ENCODE data around the gene ZNF432. TPM values are rescaled to one million over a fixed set of nuclear protein-coding genes. Genes with fewer than 3 reads are reported as not detected.
"Not testable (repeated sequence)": the region's sequence is repeated elsewhere in the genome, so short reads cannot be mapped to it uniquely, and the experiment has no call there.

The ZNF432 gene
- 10 to 100 TPM in 2 of 4 donors, 1 to 10 TPM in 2; 8.2 to 20.7 (median 11.2) TPM for total RNA-seq

DNA sequence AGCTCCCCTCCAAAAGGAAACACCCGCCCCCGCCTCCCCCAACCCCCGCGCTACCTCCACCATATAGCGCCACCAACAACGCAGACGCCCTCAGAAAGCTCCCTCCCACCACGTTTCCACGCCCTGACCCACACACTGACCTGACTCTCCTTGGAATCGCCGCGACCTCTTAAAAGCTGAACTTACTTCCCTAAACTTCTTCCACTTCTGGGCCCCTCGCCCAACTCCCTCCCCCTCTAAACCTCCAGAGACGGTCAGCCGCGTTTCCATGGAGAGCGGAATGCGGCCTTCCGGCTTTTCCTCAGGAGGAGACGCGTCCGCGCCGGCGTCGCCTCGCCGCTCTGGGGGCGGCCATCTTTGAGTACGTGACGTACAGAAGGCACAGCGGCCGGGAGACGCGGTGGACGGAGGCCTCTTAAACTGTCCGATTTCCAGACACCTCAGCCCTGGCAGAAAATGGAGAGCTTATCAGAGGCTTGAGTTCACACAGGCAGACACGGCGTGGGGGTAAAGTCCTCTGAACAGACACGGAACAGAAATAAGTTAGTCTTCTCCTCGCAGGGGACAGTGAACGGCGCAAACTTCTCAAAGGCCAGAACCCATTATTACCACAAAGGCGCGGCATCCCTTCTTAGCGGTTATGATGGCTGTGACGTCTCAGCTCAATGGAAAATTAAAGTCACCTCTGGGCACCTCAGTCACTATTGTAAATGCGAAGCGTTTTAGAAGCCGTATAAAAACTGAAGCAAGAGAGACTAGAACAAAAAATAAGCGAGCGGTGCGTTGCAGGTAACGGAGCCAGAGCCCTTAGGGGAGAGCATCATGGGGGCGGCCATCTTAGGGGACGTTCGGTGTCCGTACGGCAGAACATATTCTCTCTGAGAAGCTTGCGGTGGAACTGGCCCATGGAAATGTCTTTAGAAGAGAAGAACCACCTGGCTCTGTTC lies at the start of gene ZNF432:
Gene ZNF432 (minus strand): TSS at position 284 of the 947 bp plus-strand sequence. CDS start 1,970 bp downstream, outside the sequence.
- intact Hi-C loops (cut with DNase I; ENCODE audit: low total_unique reads): no loop called here
- TF ChIP-seq, protein P1, sequence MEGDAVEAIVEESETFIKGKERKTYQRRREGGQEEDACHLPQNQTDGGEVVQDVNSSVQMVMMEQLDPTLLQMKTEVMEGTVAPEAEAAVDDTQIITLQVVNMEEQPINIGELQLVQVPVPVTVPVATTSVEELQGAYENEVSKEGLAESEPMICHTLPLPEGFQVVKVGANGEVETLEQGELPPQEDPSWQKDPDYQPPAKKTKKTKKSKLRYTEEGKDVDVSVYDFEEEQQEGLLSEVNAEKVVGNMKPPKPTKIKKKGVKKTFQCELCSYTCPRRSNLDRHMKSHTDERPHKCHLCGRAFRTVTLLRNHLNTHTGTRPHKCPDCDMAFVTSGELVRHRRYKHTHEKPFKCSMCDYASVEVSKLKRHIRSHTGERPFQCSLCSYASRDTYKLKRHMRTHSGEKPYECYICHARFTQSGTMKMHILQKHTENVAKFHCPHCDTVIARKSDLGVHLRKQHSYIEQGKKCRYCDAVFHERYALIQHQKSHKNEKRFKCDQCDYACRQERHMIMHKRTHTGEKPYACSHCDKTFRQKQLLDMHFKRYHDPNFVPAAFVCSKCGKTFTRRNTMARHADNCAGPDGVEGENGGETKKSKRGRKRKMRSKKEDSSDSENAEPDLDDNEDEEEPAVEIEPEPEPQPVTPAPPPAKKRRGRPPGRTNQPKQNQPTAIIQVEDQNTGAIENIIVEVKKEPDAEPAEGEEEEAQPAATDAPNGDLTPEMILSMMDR (IDR thresholded peaks at IDR 0.05): no peak
- TF ChIP-seq POLR2A (IDR thresholded peaks at IDR 0.05): no peak
- peak within 1 kb of the TSS; percentile 57 for H3K4me3 ChIP-seq (ENCODE audit: low read depth, poor library complexity, severe bottlenecking)
- WGBS, 2 donors: 0 to 1% methylated on average over 59 to 60 of the region's 60 CpGs
- peak; percentile 92 to 98 for DNase-seq (ENCODE audit: low spot score in 2 of 2)

DNA sequence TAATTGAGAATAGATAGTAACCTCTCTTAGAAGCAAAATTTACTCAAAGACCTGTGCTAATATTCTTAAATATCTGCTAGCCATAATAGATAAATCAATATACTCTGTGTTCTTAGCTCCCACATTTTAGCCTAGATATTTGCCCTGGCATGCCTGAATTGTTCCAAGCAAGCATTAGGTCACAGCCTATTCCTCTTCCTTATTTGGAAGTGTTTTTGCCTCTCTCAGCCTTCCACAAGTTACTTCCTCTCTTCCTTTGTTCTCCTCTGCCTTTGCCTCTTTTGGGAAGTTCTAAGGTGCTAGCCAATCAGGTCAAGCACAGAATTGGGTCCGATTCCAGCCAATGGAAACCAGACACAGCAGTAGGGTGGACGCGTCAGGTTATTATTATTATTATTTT lies 47.8 kb upstream of the ZNF432 start:
- WGBS, 2 donors: 78 to 84% methylated on average over 3 of the region's 3 CpGs

DNA sequence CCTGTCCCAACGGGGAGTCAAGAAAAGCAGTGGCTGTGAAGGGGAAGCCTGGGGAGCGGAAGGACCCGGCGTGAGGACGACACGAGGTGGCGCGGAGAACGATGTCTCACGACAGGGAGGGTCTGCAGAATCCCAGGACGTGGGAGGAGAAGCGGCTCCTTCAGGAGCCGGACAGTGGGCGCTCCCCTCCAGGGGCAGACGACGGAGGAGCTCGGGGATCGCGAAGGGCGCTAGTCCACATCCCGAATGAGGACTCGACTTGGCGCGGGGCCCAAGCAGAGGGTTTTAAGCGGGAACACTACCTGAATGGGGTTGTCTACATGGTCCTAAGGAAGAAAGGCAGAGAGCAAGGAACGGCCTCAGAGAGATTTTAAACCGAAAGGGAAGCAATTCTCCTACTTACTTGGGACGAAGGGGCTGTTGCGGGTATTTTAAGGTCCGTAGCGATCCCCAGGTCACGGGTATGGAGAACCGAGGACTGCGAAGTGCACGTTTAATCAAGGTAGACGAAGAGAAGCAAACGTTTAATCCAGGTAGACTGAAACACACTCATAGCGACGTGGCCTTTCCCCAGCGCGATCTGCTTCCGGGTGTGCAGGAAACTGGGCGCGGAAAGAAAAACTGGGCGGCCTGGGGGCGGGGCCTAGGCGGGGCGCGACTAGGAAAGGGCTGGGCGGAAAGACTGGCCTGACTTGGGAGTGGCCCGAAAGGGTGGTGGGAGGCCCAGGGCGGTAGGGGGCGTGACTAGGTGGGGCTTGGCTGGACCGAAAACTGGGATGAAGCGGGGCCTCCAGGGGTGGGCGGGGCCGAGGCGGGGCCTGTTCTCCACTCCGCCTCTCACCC lies 46.8 kb upstream of the ZNF432 start, which contains the start of gene ZNF841:
Gene ZNF841 (minus strand): TSS at position 594 of the 843 bp plus-strand sequence. CDS start 10,964 bp downstream, outside the sequence.
- H3K4me3 ChIP-seq (ENCODE audit: low read depth, poor library complexity, severe bottlenecking): peak within 1 kb of the TSS; percentile 88
- WGBS, 2 donors: 0 to 3% methylated on average over 56 to 59 of the region's 59 CpGs
- no peak for TF ChIP-seq POLR2A (IDR thresholded peaks at IDR 0.05)
- TF ChIP-seq, protein P1 (IDR thresholded peaks at IDR 0.05): no peak
- intact Hi-C loops (cut with DNase I; ENCODE audit: low total_unique reads): no loop called here
- DNase-seq (ENCODE audit: low spot score in 2 of 2): peak; percentile 94 to 99

More for the DNA sequence above, 47.8 kb upstream of the ZNF432 start:
- intact Hi-C loops (cut with DNase I; ENCODE audit: low total_unique reads); DNase-seq (ENCODE audit: low spot score in 2 of 2); H3K4me3 ChIP-seq (ENCODE audit: low read depth, poor library complexity, severe bottlenecking): not testable (repeated sequence)

DNA sequence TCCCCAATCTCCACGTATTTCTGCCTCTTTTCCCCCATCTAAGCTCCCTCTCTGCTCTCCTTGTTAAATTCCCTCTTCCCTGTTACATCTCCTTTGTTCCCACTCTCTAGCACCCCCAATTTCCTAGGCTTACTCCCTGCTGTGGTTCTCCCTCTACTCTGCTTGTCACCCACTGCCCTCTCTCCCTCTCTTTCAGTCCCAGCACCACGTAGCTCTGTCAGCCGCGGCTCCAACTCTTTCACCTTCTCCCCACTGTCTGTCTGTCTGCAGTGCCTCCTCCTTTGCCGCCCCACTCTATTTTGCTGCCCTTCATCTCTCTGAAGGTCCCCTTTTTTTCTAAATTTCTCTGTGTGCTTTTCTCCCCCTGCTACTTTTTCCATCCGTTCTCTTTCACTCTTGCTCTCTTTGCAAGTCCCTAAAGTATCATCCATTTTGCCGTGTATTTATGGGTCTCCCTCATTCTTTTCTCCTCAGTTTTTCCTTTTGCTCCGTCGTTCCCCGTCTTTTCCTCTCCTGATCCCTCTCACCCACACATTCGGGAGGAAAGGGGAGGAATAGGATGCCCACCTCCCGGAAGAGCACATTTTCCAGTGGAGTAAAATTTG lies 46.0 kb upstream of the ZNF432 start:
- intact Hi-C loops (cut with DNase I; ENCODE audit: low total_unique reads): no loop called here
- 4 to 5% methylated on average over 12 of the region's 12 CpGs for WGBS, 2 donors
- no peak for DNase-seq (ENCODE audit: low spot score in 2 of 2)
- no peak for TF ChIP-seq POLR2A (IDR thresholded peaks at IDR 0.05)
- TF ChIP-seq, protein P1 (IDR thresholded peaks at IDR 0.05): no peak
- H3K4me3 ChIP-seq (ENCODE audit: low read depth, poor library complexity, severe bottlenecking): peak overlapping the region; percentile 88

DNA sequence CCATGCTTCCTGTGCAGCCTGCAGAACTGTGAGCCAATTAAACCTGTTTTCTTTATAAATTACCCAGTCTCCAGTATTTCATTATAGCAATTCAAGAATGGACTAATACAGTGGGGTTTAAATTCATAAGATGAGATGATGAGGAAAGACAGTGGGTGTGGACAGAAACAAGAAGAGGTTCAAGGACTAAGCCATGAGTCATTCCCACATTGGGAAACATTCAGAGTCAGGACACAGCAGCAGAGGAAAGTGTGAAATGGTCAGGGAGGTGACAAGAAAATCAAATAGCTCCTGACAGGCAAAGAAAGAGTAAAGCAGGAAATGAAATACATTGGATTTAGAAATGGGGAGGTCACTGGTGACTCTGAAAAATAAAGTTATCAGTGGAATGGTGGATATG lies 37.8 kb upstream of the ZNF432 start:
- DNase-seq (ENCODE audit: low spot score in 2 of 2): no peak
- TF ChIP-seq, protein P1 (IDR thresholded peaks at IDR 0.05): no peak
- no peak for TF ChIP-seq POLR2A (IDR thresholded peaks at IDR 0.05)
- intact Hi-C loops (cut with DNase I; ENCODE audit: low total_unique reads): no loop called here
- no peak overlapping the region for H3K4me3 ChIP-seq (ENCODE audit: low read depth, poor library complexity, severe bottlenecking)
